ENCODE results near the gene MTURN.
"Not testable (repeated sequence)": the region's sequence is repeated elsewhere in the genome, so short reads cannot be mapped to it uniquely, and the experiment has no call there.

The MTURN gene

DNA sequence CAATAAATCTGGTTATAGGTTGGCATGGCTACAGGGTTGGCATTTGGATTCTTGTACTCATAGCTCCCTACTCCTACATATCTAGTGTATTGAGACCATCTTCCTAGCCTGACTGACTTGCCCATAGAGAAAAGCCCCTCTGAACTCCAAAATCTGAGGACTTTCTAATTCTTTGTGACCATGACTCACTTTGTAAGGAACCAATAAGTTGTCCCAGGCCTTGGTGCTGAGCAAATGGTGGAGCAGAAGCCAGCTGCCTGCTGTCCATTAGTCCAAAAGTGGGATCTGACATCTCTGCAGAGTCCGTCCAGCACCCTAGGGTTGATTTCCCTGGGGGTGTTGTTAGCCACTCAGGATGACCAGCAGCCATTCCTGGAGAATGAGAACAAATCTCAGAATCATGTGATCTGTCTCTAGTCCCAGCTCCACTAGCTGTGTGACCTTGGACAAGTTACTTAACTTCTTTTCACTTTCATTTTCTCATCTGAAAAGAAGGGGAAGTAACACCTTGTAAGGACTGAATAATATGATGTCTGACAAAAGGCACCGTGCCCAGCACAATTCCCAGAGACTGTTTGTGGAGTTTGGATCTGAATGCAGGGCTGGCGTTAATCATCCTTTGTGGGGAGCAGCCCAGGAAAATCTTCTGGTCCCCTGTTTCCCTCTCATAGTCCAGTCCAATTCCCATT lies 44.1 kb downstream of the MTURN start:
- no peak for DNase-seq (ENCODE audit: low spot score)

GRCh38 chr7:30180718-30181117 lies 45.9 kb downstream of the MTURN start:
- DNase-seq (ENCODE audit: low spot score) = no peak

DNA sequence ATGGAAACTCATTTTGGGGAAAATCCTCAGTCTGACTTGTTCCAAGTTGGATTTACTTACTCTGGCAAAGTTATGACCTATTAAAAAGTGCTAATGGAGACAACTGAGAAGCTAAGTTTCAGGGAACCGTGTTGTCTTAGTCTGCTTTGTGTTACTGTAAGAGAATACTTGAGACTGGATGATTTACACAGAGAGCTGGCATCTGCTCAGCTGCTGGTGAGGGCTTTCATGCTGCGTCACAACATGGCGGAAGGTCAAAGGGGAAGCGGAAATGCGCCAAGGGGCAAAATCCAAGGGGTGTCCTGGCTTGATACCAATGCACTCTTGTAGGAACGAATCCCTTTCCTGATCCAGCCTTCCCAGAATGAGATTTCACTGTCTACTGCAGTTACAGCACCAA lies 46.4 kb downstream of the MTURN start:
- DNase-seq (ENCODE audit: low spot score) = no peak

GRCh38 chr7:30181736-30182522 lies 47.1 kb downstream of the MTURN start:
- no peak for DNase-seq (ENCODE audit: low spot score)

DNA sequence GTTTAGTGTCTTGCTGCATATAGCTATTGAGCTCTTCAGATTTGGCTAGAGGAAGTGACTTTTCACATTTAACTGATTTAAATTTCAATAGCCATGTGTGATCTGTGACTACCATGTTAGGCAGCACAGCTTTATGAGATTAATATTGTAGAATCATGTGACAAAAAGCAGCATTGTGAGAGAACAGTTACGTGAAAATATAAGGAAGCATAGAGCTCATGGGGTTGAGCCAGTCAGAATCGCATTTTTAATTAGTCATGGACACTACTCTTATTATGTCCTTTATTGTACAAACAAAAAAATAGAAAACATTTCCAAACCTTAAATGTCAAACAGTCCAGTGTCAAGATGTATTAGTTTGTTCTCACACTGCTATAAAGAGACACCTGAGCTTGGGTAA lies 48.0 kb downstream of the MTURN start:
- DNase-seq (ENCODE audit: low spot score) = no peak

GRCh38 chr7:30183749-30184369 lies 49.1 kb downstream of the MTURN start:
- no peak for DNase-seq (ENCODE audit: low spot score)

GRCh38 chr7:30184791-30185487 lies 50.2 kb downstream of the MTURN start:
- peak; percentile 93 for DNase-seq (ENCODE audit: low spot score)

DNA sequence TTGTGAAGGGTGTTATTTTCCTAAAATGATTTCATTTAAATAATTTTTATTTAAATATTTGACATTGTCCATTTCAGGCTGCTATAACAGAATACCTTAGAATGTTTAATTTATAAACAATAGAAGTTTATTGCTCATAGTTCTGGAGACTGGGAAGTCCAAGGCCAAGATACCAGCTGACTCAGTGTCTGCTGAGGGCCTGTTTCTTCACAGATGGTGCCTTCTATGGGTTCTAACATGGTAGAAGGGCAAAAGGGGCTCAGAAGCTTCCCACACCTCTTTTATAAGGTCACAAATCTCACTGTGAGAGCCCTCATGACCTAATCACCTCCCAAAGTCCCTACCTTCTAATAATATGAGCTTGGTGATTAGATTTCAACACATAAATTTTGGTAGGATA lies 50.7 kb downstream of the MTURN start:
- no peak for DNase-seq (ENCODE audit: low spot score)

DNA sequence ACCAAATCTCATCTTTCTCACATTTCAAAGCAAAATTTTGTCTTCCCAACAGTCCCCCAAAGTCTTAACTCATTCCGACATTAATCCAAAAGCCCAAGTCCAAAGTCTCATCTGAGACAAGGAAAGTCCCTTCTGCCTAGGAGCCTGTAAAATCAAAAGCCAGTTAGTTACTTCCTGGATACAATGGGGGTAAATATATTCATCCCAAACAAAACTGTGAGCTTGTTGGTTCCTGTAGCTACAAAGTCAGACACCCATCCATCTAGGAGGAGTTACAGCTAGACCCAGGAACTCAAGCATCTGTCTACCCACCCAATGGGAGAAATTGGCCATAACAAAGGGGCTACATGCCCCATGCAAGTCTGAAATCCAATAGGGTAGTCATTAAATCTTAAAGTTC lies 51.9 kb downstream of the MTURN start:
- no peak for DNase-seq (ENCODE audit: low spot score)

GRCh38 chr7:30187513-30187912 lies 52.7 kb downstream of the MTURN start:
- no peak for DNase-seq (ENCODE audit: low spot score)

DNA sequence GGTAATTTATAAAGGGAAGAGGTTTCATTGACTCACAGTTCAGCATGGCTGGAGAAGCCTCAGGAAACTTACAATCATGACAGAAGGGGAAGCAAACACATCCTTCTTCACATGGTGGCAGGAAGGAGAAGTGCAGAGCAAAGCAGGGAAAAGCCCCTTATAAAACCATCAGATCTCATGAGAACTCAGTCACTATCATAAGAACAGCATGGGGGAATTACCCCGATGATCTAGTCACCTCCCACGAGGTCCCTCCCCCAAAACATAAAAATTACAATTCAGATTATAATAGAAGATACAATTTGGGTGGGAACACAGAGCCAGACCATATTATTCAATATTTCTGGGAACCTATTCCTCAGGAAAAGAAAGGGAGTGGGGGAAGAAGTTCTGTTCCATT lies 53.6 kb downstream of the MTURN start:
- DNase-seq (ENCODE audit: low spot score) = not testable (repeated sequence)

- DNase-seq (ENCODE audit: low spot score) = no peak
Measured at GRCh38 chr7:30188811-30189210, 54.0 kb downstream of the MTURN start.

DNA sequence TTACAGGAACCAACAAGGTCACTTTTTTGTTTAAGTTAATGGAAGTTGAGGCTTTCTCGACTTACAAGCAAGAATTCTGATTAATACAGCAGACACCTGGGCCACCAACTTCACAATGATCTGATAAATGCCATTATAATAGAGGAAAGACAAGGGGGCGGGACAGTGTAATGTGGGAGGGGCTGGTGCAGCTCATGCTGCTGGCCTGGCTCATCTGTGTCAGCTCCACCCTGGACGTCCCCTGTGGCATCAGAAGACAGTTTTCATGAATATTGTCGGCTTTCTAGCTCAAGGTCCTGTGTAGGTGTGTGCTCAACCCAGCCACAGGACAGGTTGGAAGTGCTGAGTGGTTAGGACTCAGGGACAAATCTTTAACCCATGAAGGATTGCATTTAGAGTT lies 57.0 kb downstream of the MTURN start:
- DNase-seq (ENCODE audit: low spot score) = no peak

DNA sequence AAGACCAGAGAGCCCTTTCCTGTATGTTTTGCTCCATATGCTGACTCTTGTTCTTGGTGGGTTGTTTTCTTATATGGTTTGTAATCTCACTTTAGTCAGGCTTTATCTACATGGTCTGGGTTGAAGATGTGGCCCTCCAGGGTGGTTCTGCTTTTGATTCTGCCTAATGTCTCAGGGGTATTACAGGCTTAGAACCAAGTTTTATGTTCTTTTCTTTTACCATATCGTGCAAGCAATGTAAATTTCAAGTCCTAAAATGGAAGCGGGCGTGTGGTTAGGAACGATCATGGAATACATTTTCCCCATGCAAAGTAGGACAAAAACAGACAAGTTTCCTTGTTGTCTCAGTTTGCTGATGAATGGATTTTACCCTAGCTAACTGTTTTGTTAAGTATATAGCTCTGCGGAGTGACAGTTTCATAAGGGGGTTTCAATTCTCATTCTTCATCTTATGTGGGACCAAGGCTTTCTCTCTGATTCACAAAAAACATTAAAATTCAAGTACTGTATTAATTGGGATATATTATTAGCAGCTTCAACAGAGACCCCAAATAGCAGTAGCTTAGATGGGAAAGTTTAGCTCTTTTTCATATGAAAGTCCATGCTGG lies 58.7 kb downstream of the MTURN start:
- no peak for DNase-seq (ENCODE audit: low spot score)

GRCh38 chr7:30196408-30196807 lies 61.6 kb downstream of the MTURN start:
- no peak for DNase-seq (ENCODE audit: low spot score)

DNA sequence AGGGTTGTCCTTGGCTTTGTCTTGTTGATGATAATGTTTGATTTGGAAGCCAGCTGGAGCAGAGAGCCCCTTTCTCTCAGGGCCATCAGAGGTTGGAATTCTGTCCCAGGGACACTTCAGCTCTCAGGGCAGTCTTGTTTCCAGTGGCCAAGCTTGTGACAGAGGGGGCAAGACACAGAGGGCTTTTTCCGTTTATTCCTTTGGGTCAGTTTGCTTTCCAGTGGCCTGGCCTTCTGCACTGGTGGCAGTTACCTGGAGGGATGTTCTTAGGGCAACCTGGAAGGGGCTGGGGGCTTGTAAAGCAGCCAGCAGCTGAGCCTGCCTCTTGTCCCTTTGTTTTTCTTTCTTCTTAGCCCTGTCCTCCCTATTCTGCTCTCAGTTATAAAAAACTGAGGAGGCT lies 62.7 kb downstream of the MTURN start:
- no peak for DNase-seq (ENCODE audit: low spot score)

DNA sequence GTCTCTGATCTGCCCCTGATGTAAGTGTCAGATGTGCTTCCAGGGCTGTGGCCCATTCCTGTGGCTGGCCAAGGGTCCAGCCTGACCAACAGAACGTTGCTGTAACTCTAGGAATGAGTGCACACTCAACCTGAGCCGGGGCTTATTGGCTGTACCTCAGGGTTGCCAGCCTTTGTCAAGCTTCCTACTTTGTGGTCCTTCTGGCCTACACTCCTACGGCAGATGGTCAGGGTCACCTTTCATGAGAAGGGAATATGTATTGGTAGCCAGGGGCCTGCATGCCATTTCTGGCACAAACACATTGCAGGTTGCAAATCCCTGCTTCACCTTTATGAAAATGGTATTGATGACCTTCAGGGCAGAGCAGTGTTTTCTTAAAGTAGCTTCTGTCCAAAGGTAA lies 64.5 kb downstream of the MTURN start:
- DNase-seq (ENCODE audit: low spot score) = no peak

- DNase-seq (ENCODE audit: low spot score) = no peak
Measured at GRCh38 chr7:30200591-30200990, 65.8 kb downstream of the MTURN start.

GRCh38 chr7:30201161-30201666 lies 66.4 kb downstream of the MTURN start:
- DNase-seq (ENCODE audit: low spot score) = peak; percentile 77

GRCh38 chr7:30201921-30202320 lies 67.1 kb downstream of the MTURN start:
- DNase-seq (ENCODE audit: low spot score) = no peak

GRCh38 chr7:30202671-30203070 lies 67.9 kb downstream of the MTURN start:
- no peak for DNase-seq (ENCODE audit: low spot score)

DNA sequence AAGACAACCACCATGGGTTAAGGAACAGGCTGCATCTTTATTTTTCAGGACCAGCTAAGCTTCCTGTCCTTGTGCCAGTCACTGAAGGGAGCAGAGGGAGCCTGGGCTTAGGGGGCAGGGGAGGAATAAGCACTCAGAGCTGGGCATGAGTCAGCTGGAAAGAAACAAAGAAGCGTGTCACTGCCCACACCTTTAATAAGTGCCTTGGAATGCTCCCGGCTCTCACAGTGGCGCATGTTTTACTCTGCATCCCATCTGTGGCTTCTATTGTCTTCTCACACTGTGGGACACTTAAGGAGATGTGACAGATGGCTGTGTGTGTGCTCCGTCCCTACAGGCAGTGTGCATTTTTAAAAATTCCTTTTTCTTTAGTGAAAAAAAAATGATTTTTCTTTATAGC lies 71.7 kb downstream of the MTURN start:
- DNase-seq (ENCODE audit: low spot score) = no peak
